K562 (cell line): ENCODE results near the gene TUBA4B. TPM values are rescaled to one million over a fixed set of nuclear protein-coding genes. Genes with fewer than 3 reads are reported as not detected.

ENCODE experiments used
- CREB1 ChIP-seq, 2 experiments: sonication (generic) in 1 of 2; formaldehyde crosslinking in 1 of 2; IDR thresholded peaks; 2 replicates each; pipeline versions ENCODE4 v1.6.1 to v1.8.0; 2012 to 2022; ENCODE audit warnings: inconsistent platforms in 1 of 2, mild to moderate bottlenecking in 1 of 2, missing genetic modification reagents in 1 of 2, moderate library complexity in 1 of 2
- ETV1 ChIP-seq: fragments of 450-650 bp; conservative IDR thresholded peaks from 2 replicates; pipeline ENCODE4 v1.6.1; 2016; ENCODE audit warnings: missing genetic modification characterization, control low read depth, low read depth, missing compliant biosample characterization
- FOXJ3 ChIP-seq: sonication (generic); formaldehyde crosslinking; IDR thresholded peaks from 2 replicates; pipeline ENCODE4 v1.4.0; 2020; ENCODE audit warnings: mild to moderate bottlenecking, missing genetic modification reagents
- HDAC3 ChIP-seq: fragments of 450-650 bp; IDR thresholded peaks from 2 replicates; pipeline ENCODE4 v1.6.1; 2018; ENCODE audit warnings: borderline replicate concordance, mild to moderate bottlenecking, moderate library complexity; ENCODE audit not compliant: partially characterized antibody
- MYNN ChIP-seq, 2 experiments: sonication (generic); formaldehyde crosslinking in 1 of 2; IDR thresholded peaks; 2 replicates each; pipeline versions ENCODE4 v1.5.0 to v1.6.1; 2016 to 2020; ENCODE audit warnings: antibody characterized with exemption in 1 of 2, missing genetic modification reagents in 1 of 2
- NFXL1 ChIP-seq: fragments of 450-650 bp; formaldehyde crosslinking; IDR thresholded peaks from 2 replicates; pipeline ENCODE4 v1.4.0; 2021; ENCODE audit warnings: mild to moderate bottlenecking
- NR3C1 ChIP-seq: sonication (generic); formaldehyde crosslinking; IDR thresholded peaks from 2 replicates; pipeline ENCODE4 v1.8.1; 2022; ENCODE audit warnings: missing genetic modification reagents
- PCBP1 ChIP-seq: fragments of 200-400 bp; formaldehyde crosslinking; IDR thresholded peaks from 2 replicates; pipeline ENCODE4 v1.6.1; 2018; ENCODE audit warnings: mild to moderate bottlenecking, low read depth, low read length; ENCODE audit not compliant: poor library complexity, severe bottlenecking
- PHB2 ChIP-seq: fragments of 450-650 bp; IDR thresholded peaks from 2 replicates; pipeline ENCODE4 v1.6.1; 2017; ENCODE audit warnings: low read depth
- RB1 ChIP-seq: fragments of 450-650 bp; IDR thresholded peaks from 2 replicates; pipeline ENCODE4 v1.6.1; 2017; ENCODE audit warnings: low read depth, mild to moderate bottlenecking
- RNF2 ChIP-seq: sonication (generic); IDR thresholded peaks from 2 replicates; pipeline ENCODE4 v1.6.1; 2016
- SMAD1 ChIP-seq: fragments of 150-350 bp; IDR thresholded peaks from 2 replicates; pipeline ENCODE4 v1.6.1; 2014; ENCODE audit warnings: low read length, low read depth; ENCODE audit not compliant: partially characterized antibody
- TEAD1 ChIP-seq, 2 experiments: fragments of 450-650 bp in 1 of 2; sonication (generic) in 1 of 2; formaldehyde crosslinking; IDR thresholded peaks; 2 replicates each; pipeline versions ENCODE4 v1.4.0 to v1.8.0; 2020 to 2022; ENCODE audit warnings: mild to moderate bottlenecking in 2 of 2, missing genetic modification reagents in 1 of 2
- ZC3H11A ChIP-seq: IDR thresholded peaks from 2 replicates; pipeline ENCODE4 v1.6.1; 2012; ENCODE audit warnings: low read depth, low read length, improper control_type of control experiment
- polyA plus RNA-seq, 8 experiments: library from polyadenylated mRNA; depleted of rRNA in 4 of 8; stranded (reverse) in 5 of 8; unstranded in 3 of 8; fragments of >200 nt; fragmentation: Nextera tagmentation in 2 of 8; fragmentation: Illumina TruSeq in 1 of 8; extraction: Ambion mirVana in 2 of 8; extraction: Trizol in 1 of 8; gene quantifications; 2 replicates each; pipeline versions ENCODE4 v1.2.1 to v1.2.3, GENCODE V29; 2011 to 2014; ENCODE audit warnings: inconsistent platforms in 1 of 8, missing spikeins in 1 of 8
- total RNA-seq, 7 experiments: library from RNA; depleted of rRNA in 6 of 7; stranded (reverse); fragments of >200 nt in 6 of 7; fragmentation: Illumina TruSeq in 2 of 7; extraction: Trizol in 2 of 7; gene quantifications; 2 replicates each; pipeline versions ENCODE4 v1.2.1 to v1.2.3, GENCODE V29; 2011 to 2021; ENCODE audit warnings: low replicate concordance in 1 of 7
- TF ChIP-seq, protein P1 (sequence below): sonication (generic); formaldehyde crosslinking; IDR thresholded peaks from 2 replicates; pipeline ENCODE4 v1.8.0; 2022; ENCODE audit warnings: mild to moderate bottlenecking, missing genetic modification reagents
- TF ChIP-seq, protein P2 (sequence below): fragments of 450-650 bp; IDR thresholded peaks from 2 replicates; pipeline ENCODE4 v1.6.1; 2014; ENCODE audit warnings: low read depth, mild to moderate bottlenecking, moderate library complexity, borderline replicate concordance
- TF ChIP-seq, protein P3 (sequence below), 2 experiments: fragments of 450-650 bp; IDR thresholded peaks; 2 replicates each; pipeline ENCODE4 v1.6.1; 2016; ENCODE audit warnings: mild to moderate bottlenecking in 2 of 2, borderline replicate concordance in 1 of 2, low read depth in 1 of 2, moderate library complexity in 1 of 2

The TUBA4B gene
- total and polyA plus RNA-seq, 9 of the 15 experiments (the other 6 are each of a cell fraction or from before 2014, with no cell fraction given) = 0.04 TPM; not detected in 8

DNA sequence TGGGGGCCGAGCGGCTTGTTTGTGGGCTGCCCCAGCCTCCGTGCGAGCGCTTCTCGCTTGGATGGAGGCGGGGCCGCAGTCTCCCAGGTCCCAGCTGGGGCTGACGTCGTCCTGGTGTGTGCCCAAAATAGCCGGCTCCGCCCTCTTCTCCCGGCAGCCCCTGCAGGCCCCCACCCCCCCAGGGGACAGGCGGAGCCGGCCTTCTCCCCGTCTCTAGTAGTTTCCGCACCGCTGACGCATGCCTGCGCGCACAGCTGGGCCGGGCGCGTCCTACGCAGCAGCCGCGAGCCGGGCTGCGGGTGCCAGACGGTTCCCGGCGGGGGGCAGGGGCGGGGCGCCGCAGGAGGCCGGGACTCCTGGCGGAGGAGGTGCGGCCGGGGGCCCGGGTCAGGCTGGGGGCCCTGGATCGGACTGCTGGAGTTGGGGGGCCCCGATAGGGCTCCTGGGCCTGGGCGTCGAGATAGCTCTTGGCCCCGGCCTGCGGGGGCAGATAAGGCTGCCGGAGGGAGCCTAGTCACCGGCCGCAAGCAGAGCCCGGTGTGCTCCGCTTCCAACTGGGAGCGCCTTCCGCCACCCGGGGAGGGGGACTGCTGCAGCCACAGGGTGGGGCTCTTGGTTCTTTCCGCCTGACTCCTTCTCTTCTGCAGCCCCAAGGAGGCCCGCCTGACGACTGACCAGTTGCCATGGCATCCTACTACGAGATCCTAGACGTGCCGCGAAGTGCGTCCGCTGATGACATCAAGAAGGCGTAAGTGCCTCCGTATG, 26.3 kb downstream of the TUBA4B start, which contains the start of gene DNAJB2 (continued):
- peak; percentile 81 to 91; a peak in 3 of 4 replicates for TF ChIP-seq TEAD1 (CRISPR knock-in tag; IDR thresholded peaks at IDR 0.05)
- peak; percentile 71; the same call in 1 of the 2 replicates for TF ChIP-seq RB1
- peak; percentile 84 for TF ChIP-seq ETV1 (tag)
- TF ChIP-seq, protein P1, sequence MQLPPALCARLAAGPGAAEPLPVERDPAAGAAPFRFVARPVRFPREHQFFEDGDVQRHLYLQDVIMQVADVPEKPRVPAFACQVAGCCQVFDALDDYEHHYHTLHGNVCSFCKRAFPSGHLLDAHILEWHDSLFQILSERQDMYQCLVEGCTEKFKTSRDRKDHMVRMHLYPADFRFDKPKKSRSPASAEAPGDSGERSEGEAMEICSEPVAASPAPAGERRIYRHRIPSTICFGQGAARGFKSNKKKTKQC (CRISPR knock-in tag) = 0 out of 2 replicates have a peak, but pooled peaks have one; percentile 23
- peak; percentile 96 for TF ChIP-seq RNF2
- TF ChIP-seq, protein P2, sequence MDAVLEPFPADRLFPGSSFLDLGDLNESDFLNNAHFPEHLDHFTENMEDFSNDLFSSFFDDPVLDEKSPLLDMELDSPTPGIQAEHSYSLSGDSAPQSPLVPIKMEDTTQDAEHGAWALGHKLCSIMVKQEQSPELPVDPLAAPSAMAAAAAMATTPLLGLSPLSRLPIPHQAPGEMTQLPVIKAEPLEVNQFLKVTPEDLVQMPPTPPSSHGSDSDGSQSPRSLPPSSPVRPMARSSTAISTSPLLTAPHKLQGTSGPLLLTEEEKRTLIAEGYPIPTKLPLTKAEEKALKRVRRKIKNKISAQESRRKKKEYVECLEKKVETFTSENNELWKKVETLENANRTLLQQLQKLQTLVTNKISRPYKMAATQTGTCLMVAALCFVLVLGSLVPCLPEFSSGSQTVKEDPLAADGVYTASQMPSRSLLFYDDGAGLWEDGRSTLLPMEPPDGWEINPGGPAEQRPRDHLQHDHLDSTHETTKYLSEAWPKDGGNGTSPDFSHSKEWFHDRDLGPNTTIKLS = peak; percentile 32; the same call in 1 of the 2 replicates
- peak; percentile 100 for TF ChIP-seq PCBP1
- no peak for TF ChIP-seq ZC3H11A
- peak; percentile 96 for TF ChIP-seq CREB1 (IDR thresholded peaks at IDR 0.05)
- peak; percentile 91 for TF ChIP-seq CREB1 (CRISPR knock-in tag; IDR thresholded peaks at IDR 0.05)
- TF ChIP-seq HDAC3 = peak; percentile 93
- no peak for TF ChIP-seq NR3C1
- TF ChIP-seq PHB2 = peak; percentile 92
- TF ChIP-seq SMAD1 = peak; percentile 80
- TF ChIP-seq MYNN (IDR thresholded peaks at IDR 0.05) = peak; percentile 70
- no peak for TF ChIP-seq MYNN (CRISPR knock-in tag; IDR thresholded peaks at IDR 0.05)
- no peak for TF ChIP-seq FOXJ3 (CRISPR knock-in tag)
- TF ChIP-seq NFXL1 = no peak
- TF ChIP-seq, protein P3, sequence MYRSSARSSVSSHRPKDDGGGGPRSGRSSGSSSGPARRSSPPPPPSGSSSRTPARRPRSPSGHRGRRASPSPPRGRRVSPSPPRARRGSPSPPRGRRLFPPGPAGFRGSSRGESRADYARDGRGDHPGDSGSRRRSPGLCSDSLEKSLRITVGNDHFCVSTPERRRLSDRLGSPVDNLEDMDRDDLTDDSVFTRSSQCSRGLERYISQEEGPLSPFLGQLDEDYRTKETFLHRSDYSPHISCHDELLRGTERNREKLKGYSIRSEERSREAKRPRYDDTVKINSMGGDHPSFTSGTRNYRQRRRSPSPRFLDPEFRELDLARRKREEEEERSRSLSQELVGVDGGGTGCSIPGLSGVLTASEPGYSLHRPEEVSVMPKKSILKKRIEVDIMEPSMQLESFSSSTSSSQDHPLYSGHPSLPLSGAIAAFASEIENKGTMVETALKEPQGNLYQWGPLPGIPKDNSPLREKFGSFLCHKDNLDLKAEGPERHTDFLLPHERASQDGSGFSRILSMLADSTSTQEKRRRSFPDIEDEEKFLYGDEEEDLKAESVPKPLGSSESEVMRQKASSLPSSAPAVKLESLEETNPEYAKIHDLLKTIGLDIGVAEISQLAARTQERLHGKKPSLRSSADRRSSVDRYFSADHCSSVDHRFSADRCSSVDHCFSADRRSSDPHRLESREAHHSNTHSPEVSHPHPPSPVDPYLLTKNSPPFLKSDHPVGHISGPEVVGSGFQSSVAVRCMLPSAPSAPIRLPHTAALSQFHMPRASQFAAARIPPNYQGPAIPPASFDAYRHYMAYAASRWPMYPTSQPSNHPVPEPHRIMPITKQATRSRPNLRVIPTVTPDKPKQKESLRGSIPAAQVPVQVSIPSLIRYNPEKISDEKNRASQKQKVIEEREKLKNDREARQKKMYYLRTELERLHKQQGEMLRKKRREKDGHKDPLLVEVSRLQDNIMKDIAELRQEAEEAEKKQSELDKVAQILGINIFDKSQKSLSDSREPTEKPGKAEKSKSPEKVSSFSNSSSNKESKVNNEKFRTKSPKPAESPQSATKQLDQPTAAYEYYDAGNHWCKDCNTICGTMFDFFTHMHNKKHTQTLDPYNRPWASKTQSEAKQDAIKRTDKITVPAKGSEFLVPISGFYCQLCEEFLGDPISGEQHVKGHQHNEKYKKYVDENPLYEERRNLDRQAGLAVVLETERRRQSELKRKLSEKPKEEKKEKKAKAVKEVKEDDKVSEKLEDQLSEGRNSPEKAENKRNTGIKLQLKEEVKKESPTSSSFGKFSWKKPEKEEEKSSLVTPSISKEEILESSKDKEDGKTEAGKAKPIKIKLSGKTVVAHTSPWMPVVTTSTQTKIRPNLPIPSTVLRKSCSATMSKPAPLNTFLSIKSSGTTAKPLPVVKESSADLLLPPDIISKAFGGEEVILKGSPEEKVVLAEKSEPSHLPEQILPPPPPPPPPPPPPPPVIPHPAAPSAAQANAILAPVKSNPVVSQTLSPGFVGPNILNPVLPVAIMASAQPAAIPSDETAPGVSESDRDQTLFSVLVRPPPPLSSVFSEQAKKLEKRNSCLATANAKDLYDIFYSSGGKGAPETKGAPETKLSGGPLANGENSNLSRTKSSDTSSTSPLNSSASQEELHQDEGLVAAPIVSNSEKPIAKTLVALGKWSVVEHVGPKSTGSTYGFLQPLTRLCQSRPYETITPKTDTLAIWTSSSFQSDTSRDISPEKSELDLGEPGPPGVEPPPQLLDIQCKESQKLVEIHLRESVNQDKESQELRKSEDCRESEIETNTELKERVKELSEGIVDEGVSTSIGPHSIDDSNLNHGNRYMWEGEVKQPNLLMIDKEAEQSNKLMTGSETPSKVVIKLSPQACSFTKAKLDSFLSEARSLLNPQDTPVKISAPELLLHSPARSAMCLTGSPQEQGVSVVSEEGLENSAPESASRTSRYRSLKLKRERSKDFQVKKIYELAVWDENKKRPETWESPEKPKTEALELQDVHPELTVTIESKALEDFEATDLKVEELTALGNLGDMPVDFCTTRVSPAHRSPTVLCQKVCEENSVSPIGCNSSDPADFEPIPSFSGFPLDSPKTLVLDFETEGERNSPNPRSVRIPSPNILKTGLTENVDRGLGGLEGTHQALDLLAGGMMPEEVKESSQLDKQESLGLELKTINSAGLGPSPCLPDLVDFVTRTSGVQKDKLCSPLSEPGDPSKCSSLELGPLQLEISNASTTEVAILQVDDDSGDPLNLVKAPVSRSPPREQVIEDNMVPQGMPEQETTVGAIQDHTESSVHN (IDR thresholded peaks at IDR 0.05; ENCODE audit: borderline replicate concordance in 1 of 2, low read depth in 1 of 2) = peak in 1 of 2 experiments; percentile 76; a peak in 2 of 4 replicates
